ENCODE measurements around the gene CAND1. TPM values are rescaled to one million over a fixed set of nuclear protein-coding genes. Genes with fewer than 3 reads are reported as not detected.
"Not testable (repeated sequence)": the region's sequence is repeated elsewhere in the genome, so short reads cannot be mapped to it uniquely, and the experiment has no call there.

Gene CAND1
- total RNA-seq, 1 donor from 2014 or later: 95.3 TPM

- no peak for DNase-seq (ENCODE audit: low read depth, low spot score)
These were observed 70.4 kb downstream of the CAND1 start for GRCh38 chr12:67339530-67339929.

- not testable (repeated sequence) for DNase-seq (ENCODE audit: low read depth, low spot score)
These were observed 71.9 kb downstream of the CAND1 start for GRCh38 chr12:67341086-67341485.

GRCh38 chr12:67344979-67345710 lies 76.0 kb downstream of the CAND1 start:
- no peak for DNase-seq (ENCODE audit: low read depth, low spot score)

DNA sequence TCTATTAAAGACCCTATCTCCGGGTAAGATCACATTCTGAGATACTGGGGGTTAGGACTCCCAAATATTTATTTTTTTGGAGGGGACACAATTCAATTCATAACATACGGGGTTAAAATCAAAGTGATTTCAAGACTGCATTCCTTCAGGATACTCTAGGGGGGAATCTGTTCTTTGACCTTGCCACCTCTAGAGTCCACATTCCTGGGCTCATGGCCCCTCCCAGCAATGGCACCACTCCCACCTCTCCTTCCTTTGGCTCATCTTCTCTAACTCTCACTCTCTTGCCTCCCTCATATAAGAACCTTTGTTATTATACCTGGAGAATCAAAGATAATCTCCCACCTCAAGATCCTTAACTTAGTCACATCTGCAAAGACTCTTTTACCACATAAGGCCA lies 79.5 kb downstream of the CAND1 start:
- no peak for DNase-seq (ENCODE audit: low read depth, low spot score)

DNA sequence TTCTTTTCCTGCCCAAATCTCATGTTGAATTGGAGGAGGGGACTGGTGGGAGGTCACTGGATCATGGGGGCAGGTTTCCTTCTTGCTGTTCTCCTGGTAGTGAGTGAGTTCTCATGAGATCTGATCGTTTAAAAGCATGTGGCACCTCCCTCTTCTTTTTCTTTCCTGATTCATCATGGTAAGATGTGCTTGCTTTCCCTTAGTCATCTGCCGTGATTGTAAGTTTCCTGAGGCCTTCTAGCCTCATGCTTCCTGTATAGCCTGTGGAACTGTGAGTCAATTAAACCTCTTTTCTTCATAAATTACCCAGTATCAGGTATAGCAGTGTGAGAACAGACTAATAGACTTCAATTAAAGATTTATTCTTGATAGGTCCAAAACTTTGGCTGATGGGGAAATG lies 83.5 kb downstream of the CAND1 start:
- no peak for DNase-seq (ENCODE audit: low read depth, low spot score)

DNA sequence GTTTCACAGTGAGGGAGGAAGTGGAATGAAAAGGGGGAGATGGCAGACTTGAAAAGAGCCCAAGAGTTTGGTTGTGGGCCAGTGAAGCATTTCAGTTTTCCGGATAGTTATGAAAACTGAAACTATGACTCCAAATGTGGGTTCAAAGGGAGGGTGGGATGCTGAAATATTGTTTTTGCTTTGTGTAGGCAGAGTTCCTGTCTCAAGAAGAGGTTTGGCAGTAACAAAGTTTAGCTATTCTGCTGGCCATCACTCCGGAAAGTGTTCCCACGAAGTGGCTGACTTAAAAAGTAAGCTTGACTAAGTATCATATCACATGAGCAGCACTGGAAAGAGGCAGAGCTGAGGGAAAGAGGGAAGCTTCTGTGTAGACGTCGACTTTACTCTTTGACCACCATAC lies 85.2 kb downstream of the CAND1 start:
- no peak for DNase-seq (ENCODE audit: low read depth, low spot score)

DNA sequence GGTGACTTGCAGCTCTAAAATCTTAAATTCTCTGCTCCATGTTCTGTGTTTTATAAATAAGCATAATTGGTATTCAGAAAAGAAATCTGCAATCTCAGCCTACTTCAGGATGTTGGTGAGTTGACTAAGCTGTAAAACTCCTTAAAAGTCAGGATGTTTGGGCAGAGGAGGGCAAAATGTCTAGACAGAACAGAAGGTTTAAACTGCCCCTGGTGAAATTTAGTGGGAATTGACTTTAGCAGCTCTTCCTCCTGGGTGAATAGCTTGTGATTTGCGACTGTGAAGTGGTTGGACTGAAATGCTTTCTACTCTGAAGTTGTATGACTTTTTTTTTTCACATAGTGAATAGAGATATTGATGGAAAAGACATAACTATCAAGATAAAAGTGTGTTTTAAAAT lies 85.8 kb downstream of the CAND1 start:
- no peak for DNase-seq (ENCODE audit: low read depth, low spot score)

GRCh38 chr12:67355428-67356379 lies 86.5 kb downstream of the CAND1 start:
- DNase-seq (ENCODE audit: low read depth, low spot score): peak; percentile 3

- no peak for DNase-seq (ENCODE audit: low read depth, low spot score)
These were observed 87.2 kb downstream of the CAND1 start for GRCh38 chr12:67356380-67356774.

DNA sequence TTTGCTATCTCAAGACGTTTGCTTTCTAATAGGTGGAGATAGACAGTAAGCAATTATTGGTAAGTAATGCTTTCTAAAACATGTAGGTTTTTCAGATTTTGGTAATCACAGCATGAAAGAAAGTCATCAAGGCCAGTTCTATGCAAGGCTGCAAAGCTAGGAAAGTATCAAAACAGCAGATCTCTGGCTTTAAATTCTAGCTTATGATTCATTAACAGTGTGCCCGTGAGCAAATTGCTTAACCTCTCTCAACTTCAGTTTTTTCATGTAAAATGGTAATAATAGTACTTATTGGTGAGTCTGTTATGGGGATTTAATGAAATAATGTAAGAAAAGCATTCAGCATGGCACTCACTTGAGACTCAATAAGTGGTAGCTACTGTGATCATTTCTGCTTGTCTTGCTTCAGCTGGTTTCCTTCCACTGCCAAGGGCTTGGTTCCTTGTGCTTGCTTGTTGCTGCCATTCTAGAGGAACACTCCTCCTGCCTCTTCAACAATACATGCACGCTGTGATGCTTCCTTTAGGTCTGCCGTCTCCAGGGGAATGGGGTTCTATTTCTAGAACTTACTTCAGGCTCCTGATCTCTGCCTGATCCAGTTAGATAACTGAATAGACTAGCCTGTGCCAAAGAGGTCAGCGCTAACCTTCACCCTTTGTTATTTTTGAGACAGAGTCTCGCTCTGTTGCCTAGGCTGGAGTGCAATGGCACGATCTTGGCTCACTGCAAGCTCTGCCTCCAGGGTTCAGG lies 88.4 kb downstream of the CAND1 start:
- DNase-seq (ENCODE audit: low read depth, low spot score): no peak

- no peak for DNase-seq (ENCODE audit: low read depth, low spot score)
These were observed 89.7 kb downstream of the CAND1 start for GRCh38 chr12:67358781-67359338.

- DNase-seq (ENCODE audit: low read depth, low spot score): no peak
These were observed 93.4 kb downstream of the CAND1 start for GRCh38 chr12:67362526-67362925.

DNA sequence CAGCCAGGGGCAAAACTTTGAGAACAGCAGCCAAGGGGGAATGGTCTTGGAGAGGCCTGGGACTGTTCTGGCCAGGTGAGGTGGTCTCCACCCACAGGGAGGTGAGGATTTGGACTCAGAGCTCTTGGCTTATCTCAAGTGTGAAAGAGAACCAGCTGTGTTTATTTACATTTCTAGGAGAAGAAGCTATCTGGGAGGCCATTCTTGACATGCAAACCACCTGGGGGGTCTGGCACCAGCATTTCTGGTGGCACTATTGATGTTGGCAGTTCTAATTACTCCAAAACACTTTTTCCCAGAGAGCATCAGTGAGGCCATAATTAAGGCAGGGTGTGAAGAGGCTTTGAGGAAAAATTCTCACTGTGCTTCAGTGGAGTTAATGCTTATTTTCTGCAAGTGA lies 95.1 kb downstream of the CAND1 start:
- DNase-seq (ENCODE audit: low read depth, low spot score): no peak

DNA sequence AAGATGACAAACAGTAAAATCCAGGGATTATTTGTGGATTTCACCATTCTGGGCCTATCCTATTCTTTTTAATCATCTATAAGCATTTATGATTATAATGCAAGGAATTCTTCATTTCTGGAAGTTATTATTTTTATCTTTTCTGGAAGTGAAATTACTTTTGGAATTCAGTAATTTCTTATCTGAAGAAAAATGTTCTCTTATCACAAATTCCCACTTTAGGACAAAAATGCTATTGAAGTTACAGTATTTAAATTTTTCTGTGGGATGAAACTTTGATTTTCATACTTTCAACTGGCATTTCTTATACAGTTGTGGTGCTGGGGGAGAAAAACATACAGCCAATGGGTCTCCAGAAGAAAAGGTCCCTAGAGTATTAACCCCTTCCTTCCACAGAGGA lies 96.0 kb downstream of the CAND1 start:
- DNase-seq (ENCODE audit: low read depth, low spot score): no peak

DNA sequence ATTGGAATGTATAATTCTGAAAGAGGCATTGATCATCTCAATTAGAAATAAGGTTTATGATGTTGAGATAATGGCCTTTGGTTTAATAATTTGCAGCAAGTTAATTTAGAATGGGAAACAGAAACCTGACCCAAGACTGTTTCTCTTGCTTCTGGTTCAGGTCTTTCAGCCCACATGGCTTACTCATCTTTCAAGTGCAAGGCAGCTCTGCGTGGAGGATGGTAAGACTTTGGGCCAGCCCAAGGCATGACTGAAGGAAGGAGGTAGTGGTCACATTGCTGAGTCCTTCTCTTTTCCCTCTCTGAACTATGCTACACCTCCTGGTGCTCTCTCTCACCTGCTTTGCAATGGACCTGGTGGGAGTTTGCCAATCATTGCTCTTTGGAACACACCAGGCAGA lies 98.7 kb downstream of the CAND1 start:
- no peak for DNase-seq (ENCODE audit: low read depth, low spot score)
